Measurements from ENCODE around the gene SPDEF. TPM values are rescaled to one million over a fixed set of nuclear protein-coding genes. Genes with fewer than 3 reads are reported as not detected.

Gene SPDEF
- total and polyA plus RNA-seq, 8 donors = 0.93 to 6.0 (median 1.8) TPM

DNA sequence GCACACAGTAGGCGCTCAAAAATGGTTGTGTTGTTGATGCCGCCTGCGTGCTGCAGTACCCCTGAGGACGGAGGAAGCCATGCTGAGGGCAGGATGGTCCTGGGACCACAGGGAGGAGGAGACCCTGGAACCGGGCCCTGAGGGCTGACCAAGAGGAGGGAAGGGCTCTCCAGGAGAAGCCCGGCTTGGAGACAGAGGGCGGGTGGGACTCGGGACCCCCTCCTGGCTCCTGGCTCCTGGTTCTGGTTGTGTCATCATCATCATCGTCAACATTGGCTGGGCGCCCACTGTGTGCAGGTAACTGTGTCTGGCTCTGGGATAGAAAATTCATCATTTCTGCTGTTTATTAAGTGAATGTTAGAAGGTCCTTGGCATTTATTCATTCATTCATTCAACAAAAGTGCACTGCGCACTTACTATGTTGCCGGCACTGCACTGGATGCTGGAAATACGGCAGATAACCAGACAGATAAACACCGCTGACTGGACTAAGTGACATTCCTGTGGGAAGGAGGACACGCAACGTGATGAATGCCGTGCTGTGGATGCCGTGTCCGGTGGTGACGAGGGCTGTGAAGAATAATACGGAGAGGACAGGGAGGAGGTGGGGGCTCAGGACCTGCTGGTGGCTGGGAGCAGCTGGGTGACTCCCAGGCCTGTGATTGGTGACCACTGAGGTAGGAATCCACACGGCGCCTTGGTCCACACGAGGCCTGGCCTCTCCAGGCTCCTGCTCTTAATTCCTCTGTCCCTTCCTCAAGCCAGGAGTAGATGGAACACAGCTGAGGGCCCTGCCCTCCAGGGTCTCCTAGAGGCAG is 35.3 kb downstream of the SPDEF start:
- Histone ChIP-seq H3K4me3 (no peak overlapping the region), H3K27me3 (peaks cover 0 to 12% of the 10 kb centered on the region in 2 donors), H3K36me3 (no peaks in the 10 kb centered on the region), H3K27ac (no peak overlapping the region), H3K9me3 (no peaks in the 10 kb centered on the region), H3K4me1 (no peaks in the 10 kb centered on the region)
- ATAC-seq = no peak
- DNase-seq = peak in 1 of 4 donors; percentile 45
- TF ChIP-seq, protein P1, sequence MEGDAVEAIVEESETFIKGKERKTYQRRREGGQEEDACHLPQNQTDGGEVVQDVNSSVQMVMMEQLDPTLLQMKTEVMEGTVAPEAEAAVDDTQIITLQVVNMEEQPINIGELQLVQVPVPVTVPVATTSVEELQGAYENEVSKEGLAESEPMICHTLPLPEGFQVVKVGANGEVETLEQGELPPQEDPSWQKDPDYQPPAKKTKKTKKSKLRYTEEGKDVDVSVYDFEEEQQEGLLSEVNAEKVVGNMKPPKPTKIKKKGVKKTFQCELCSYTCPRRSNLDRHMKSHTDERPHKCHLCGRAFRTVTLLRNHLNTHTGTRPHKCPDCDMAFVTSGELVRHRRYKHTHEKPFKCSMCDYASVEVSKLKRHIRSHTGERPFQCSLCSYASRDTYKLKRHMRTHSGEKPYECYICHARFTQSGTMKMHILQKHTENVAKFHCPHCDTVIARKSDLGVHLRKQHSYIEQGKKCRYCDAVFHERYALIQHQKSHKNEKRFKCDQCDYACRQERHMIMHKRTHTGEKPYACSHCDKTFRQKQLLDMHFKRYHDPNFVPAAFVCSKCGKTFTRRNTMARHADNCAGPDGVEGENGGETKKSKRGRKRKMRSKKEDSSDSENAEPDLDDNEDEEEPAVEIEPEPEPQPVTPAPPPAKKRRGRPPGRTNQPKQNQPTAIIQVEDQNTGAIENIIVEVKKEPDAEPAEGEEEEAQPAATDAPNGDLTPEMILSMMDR (IDR thresholded peaks at IDR 0.05) = no peak
- intact Hi-C loops (cut with DNase I) = no loop called here

DNA sequence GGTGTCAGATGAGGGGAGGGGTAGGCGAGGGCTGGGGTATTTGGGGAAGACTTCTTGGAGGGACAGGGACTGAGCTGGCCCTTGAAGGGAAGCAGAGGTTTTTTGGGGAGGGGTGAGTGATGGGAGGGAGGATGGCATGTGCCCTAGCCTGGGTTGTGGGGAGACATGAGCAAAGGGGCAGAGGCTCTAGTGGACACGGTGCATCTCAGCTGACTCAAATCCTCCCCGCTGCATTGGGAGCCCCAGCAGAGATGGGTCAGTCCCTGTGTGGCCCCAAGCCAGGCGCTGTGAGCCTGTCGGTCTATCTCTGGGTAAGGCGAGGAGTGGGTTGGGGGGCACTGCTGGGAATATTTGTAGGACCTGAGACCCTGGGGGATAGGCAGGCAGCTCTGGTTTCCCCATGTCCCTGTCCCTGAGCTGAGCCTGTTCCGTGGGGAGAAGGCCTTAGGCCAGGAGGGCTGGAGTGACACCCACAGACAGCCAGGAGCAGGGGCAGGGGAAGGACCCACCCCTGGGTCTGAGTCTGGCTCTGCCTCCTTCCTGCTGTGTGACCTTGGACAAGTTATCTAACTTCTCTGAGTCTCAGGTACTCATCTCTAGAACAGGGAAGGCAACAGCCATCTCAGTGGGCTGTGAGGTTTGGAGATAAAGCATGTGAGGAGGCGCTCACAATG is 36.0 kb downstream of the SPDEF start:
- DNase-seq = peak in 1 of 4 donors; percentile 46
- no peaks in the 10 kb centered on the region for H3K4me1 ChIP-seq
- H3K36me3 ChIP-seq = no peaks in the 10 kb centered on the region
- H3K4me3 ChIP-seq = no peak overlapping the region
- TF ChIP-seq, protein P1 (IDR thresholded peaks at IDR 0.05) = no peak
- intact Hi-C loops (cut with DNase I) = no loop called here
- no peaks in the 10 kb centered on the region for H3K9me3 ChIP-seq
- H3K27me3 ChIP-seq = peaks cover 0 to 19% of the 10 kb centered on the region in 2 donors
- no peak for ATAC-seq
- no peak overlapping the region for H3K27ac ChIP-seq

DNA sequence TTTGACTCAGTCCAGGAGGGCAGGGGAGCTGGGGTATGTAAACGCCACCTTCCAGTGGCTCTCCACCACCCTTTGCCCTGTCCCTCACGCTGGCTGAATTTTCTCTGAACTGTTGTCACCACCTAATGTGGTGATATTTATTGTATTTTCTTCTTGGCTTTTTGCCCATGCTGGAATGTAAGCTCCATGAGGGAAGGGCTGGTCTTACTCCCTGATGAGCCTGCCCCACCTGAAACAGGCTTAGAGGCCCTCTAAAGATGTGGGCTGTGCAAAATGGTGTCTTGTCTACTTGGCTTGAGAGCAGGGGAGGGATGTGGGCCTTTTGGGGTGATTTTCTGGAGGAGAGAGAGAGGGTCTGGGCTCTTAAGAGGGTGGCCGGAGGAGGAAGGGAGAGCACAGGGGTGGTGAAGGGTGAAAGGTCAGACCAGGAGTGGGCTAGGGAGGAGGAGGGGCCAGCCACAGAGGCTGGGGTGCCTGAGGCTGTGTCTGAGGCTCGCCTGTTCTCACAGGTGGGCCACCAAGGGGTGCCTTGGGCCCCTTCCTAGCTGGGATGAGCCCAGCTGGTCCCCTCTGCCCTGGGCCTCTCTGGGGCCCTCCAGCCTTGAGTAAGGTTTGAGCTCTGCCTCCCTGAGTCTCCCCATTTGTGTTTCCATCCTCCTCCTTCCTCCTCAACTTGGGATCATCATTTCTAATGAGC is 37.3 kb downstream of the SPDEF start:
- TF ChIP-seq, protein P1 (IDR thresholded peaks at IDR 0.05) = no peak
- H3K4me3 ChIP-seq = no peak overlapping the region
- H3K27ac ChIP-seq = no peak overlapping the region
- no peak for DNase-seq
- no peak for ATAC-seq
- no peaks in the 10 kb centered on the region for H3K4me1 ChIP-seq
- H3K36me3 ChIP-seq = no peaks in the 10 kb centered on the region
- peaks cover 0 to 32% of the 10 kb centered on the region in 2 donors for H3K27me3 ChIP-seq
- intact Hi-C loops (cut with DNase I) = no loop called here
- H3K9me3 ChIP-seq = no peaks in the 10 kb centered on the region

DNA sequence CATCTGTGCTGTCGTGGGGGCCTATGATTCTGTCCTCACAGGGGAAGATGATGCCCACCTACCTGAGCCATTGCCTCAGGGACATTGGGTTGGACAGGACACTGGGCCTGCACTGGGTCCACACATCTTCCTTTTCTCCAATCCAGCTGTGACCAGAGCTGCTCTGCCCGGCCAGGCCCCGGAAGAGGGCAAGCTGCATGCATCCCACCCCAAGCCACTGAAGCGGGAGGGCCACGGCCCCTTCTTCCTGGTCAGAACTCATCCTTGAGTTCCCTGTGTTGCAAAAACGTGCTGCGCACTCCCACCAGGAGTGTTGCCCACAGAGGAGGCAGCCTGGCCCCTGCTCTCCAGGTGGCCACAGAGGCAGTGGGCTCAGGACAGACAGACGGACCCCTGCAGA is 38.2 kb downstream of the SPDEF start:
- no peak for DNase-seq
- no peak overlapping the region for H3K4me3 ChIP-seq

More for the DNA sequence above, 38.2 kb downstream of the SPDEF start:
- Histone ChIP-seq H3K36me3 (no peaks in the 10 kb centered on the region), H3K27ac (no peak overlapping the region), H3K9me3 (no peaks in the 10 kb centered on the region), H3K27me3 (peaks cover 0 to 37% of the 10 kb centered on the region in 2 donors), H3K4me1 (no peaks in the 10 kb centered on the region)
- intact Hi-C loops (cut with DNase I) = no loop called here
- ATAC-seq = no peak
- TF ChIP-seq, protein P1 (IDR thresholded peaks at IDR 0.05) = no peak
